ENCODE data around the gene SP5. TPM values are rescaled to one million over a fixed set of nuclear protein-coding genes. Genes with fewer than 3 reads are reported as not detected.

Gene SP5
- total RNA-seq, 4 donors from 2014 or later = 0.29 to 0.44 (median 0.39) TPM; not detected in 1

DNA sequence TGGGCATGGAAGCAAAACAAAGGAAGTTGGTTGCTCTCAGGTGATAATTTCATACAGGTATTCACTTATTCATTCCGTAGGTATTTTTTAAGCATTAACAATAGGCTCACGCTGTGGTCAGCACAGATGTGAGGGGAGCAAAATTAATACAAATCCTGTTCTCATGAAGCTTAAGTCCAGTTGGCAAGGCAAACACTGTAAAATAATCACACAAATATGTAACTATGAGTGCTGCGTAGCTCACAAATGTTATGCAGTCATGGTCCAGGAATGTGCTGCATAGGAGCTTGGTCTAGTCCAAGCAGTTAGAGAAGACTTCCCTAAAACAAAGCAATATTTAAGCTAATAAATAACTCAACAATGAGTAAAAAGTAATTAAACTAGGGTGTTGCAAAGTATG is 23.9 kb downstream of the SP5 start:
- no peak overlapping the region for H3K4me3 ChIP-seq

DNA sequence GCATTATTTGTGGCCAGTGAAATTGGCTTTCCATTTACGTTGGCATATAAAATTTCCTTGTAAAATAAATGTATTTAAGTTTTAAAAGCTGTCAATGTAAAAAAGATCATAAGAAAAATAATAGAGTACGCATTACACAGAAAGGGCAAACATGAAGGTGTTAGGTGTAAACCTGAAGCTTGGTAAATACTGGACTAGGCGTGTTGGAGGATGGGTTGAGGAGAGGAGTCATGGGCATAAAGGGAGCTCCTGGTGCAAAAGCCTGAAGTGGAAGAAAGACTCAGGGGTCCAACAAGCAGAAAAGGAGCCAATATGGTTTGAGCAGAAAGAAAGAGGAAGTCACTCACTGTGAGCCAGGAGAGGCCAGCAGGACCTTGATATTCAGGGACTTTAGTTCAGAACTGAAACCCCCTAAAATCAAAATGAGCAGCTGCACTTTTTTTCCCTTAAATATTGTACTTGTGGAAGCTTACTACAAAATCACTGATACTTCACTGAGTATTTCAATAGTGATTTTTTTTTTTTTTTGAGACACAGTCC is 24.4 kb downstream of the SP5 start:
- ATAC-seq (no peak), DNase-seq (no peak)
- no peak for TF ChIP-seq CTCF (IDR thresholded peaks at IDR 0.05 in 4 of 5, conservative IDR thresholded peaks at IDR 0.05 in 1 of 5)
- TF ChIP-seq POLR2A (IDR thresholded peaks at IDR 0.05) = no peak
- H3K36me3 ChIP-seq = no peaks in the 10 kb centered on the region
- H3K4me1 ChIP-seq = no peaks in the 10 kb centered on the region
- H3K27ac ChIP-seq = no peak overlapping the region
- H3K4me3 ChIP-seq = no peak overlapping the region
- intact Hi-C loops (cut with DNase I; ENCODE audit: low total_unique reads) = no loop called here
- peaks cover 0 to 2% (median 0%) of the 10 kb centered on the region in 3 donors for H3K27me3 ChIP-seq
- in situ Hi-C loops (cut with MboI; ENCODE audit: low sequenced_read_pairs in 4 of 4) = no loop called here
- H3K9me3 ChIP-seq = no peaks in the 10 kb centered on the region

More for the DNA sequence above, 23.9 kb downstream of the SP5 start:
- Histone ChIP-seq H3K4me1 (no peaks in the 10 kb centered on the region), H3K27me3 (peaks cover 0 to 2% (median 0%) of the 10 kb centered on the region in 3 donors), H3K27ac (no peak overlapping the region), H3K36me3 (no peaks in the 10 kb centered on the region), H3K9me3 (no peaks in the 10 kb centered on the region)
- DNase-seq (no peak), ATAC-seq (no peak)
- in situ Hi-C loops (cut with MboI; ENCODE audit: low sequenced_read_pairs in 4 of 4) (no loop called here), intact Hi-C loops (cut with DNase I; ENCODE audit: low total_unique reads) (no loop called here)
- TF ChIP-seq POLR2A (IDR thresholded peaks at IDR 0.05) (no peak), CTCF (IDR thresholded peaks at IDR 0.05 in 4 of 5, conservative IDR thresholded peaks at IDR 0.05 in 1 of 5) (no peak)

- H3K27me3 ChIP-seq = peaks cover 0 to 2% (median 0%) of the 10 kb centered on the region in 3 donors
- H3K4me3 ChIP-seq = no peak overlapping the region
- H3K36me3 ChIP-seq = no peaks in the 10 kb centered on the region
- in situ Hi-C loops (cut with MboI; ENCODE audit: low sequenced_read_pairs in 4 of 4) (no loop called here), intact Hi-C loops (cut with DNase I; ENCODE audit: low total_unique reads) (no loop called here)
- ATAC-seq = no peak
- H3K27ac ChIP-seq = no peak overlapping the region
- H3K4me1 ChIP-seq = no peaks in the 10 kb centered on the region
- H3K9me3 ChIP-seq = no peaks in the 10 kb centered on the region
- no peak for TF ChIP-seq CTCF (IDR thresholded peaks at IDR 0.05 in 4 of 5, conservative IDR thresholded peaks at IDR 0.05 in 1 of 5)
- no peak for TF ChIP-seq POLR2A (IDR thresholded peaks at IDR 0.05)
- DNase-seq = no peak
Measured at GRCh38 chr2:170740660-170741059, 25.5 kb downstream of the SP5 start.

- no peaks in the 10 kb centered on the region for H3K4me1 ChIP-seq
- ATAC-seq (no peak), DNase-seq (no peak)
- intact Hi-C loops (cut with DNase I; ENCODE audit: low total_unique reads) = no loop called here
- H3K27ac ChIP-seq = no peak overlapping the region
- peaks cover 0 to 2% (median 0%) of the 10 kb centered on the region in 3 donors for H3K27me3 ChIP-seq
- in situ Hi-C loops (cut with MboI; ENCODE audit: low sequenced_read_pairs in 4 of 4) = no loop called here
- H3K4me3 ChIP-seq = no peak overlapping the region
- H3K9me3 ChIP-seq = no peaks in the 10 kb centered on the region
- H3K36me3 ChIP-seq = no peaks in the 10 kb centered on the region
- no peak for TF ChIP-seq POLR2A (IDR thresholded peaks at IDR 0.05)
- no peak for TF ChIP-seq CTCF (IDR thresholded peaks at IDR 0.05 in 4 of 5, conservative IDR thresholded peaks at IDR 0.05 in 1 of 5)
Measured at GRCh38 chr2:170742000-170742399, 26.9 kb downstream of the SP5 start.

Measured in gastrocnemius medialis (tissue), 4 donors.